Keratinocyte (primary cell): ENCODE measurements around the gene KIF1C.

ENCODE experiments used
- EZH2 ChIP-seq: IDR thresholded peaks from one replicate; pipeline ENCODE4 v1.6.1; 2012; ENCODE audit warnings: inconsistent platforms, mild to moderate bottlenecking, low read length, moderate library complexity
- TF ChIP-seq, protein P1 (sequence below), 3 experiments: IDR thresholded peaks in 1 of 3; conservative IDR thresholded peaks in 1 of 3; optimal IDR thresholded peaks in 1 of 3; 2 replicates in 2 of 3; 3 replicates in 1 of 3; pipeline versions ENCODE3 to v1.5.1; 2011; ENCODE audit warnings: low read length in 3 of 3, mild to moderate bottlenecking in 3 of 3, moderate library complexity in 2 of 3, control low read depth in 1 of 3, inconsistent platforms in 1 of 3; ENCODE audit not compliant: insufficient read depth in 2 of 3; ENCODE audit errors: extremely low read depth in 1 of 3

DNA sequence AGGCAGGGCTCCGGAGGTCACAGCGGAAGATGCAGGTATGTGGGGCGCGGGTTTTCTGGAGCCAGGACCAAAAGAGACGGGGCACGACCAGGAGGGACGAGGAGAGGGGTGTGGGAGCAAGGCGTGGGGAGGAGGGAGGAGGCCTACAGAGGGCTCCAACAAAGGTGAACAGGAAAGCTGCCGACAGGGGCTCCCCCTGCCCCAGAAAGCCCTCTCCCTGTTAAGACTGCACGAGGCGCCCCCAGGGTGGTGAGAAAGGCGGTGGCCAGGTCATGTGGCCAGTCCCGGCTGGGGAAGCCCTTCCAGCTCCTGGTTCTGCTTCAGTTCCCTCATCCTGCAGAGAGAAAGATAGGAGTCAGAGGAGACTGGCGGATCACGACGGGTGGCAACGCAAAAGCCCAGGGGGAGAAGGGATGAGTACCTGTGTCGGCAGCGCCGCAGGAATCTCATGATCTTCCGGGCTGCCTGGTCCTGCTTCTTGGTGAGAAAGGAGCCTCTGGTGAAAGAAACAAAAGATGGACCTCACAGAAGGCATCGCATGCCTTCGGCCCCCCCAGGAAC, 29.2 kb upstream of the KIF1C start:
- no peak for TF ChIP-seq EZH2
- TF ChIP-seq, protein P1, sequence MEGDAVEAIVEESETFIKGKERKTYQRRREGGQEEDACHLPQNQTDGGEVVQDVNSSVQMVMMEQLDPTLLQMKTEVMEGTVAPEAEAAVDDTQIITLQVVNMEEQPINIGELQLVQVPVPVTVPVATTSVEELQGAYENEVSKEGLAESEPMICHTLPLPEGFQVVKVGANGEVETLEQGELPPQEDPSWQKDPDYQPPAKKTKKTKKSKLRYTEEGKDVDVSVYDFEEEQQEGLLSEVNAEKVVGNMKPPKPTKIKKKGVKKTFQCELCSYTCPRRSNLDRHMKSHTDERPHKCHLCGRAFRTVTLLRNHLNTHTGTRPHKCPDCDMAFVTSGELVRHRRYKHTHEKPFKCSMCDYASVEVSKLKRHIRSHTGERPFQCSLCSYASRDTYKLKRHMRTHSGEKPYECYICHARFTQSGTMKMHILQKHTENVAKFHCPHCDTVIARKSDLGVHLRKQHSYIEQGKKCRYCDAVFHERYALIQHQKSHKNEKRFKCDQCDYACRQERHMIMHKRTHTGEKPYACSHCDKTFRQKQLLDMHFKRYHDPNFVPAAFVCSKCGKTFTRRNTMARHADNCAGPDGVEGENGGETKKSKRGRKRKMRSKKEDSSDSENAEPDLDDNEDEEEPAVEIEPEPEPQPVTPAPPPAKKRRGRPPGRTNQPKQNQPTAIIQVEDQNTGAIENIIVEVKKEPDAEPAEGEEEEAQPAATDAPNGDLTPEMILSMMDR (optimal IDR thresholded peaks at IDR 0.05 in 1 of 3, IDR thresholded peaks at IDR 0.05 in 1 of 3, conservative IDR thresholded peaks at IDR 0.05 in 1 of 3; ENCODE audit: extremely low read depth in 1 of 3, insufficient read depth in 2 of 3, low read length in 3 of 3), result no peak
